BJ (cell line): ENCODE measurements around the gene CACNB1. TPM values are rescaled to one million over a fixed set of nuclear protein-coding genes. Genes with fewer than 3 reads are reported as not detected.
A peak's percentile ranks its signal among the peaks of the same experiment; 100 is the strongest.

Experiments used
- CTCF ChIA-PET: fragments of 350-600 bp; formaldehyde crosslinking; extraction: SDS; loops from one replicate; lab custom pipeline; 2021; ENCODE audit warnings: antibody characterized with exemption, inconsistent platforms; lab: Yijun Ruan, JAX
- POLR2A ChIA-PET: fragments of 300-600 bp; sonication (Branson Sonifier 250); formaldehyde crosslinking; extraction: SDS; loops from one replicate; lab custom pipeline; 2021; ENCODE audit warnings: antibody characterized with exemption; lab: Charles Lee
- DNase-seq: peaks from one replicate; pipeline ENCODE4 v3.0.0-alpha.2; 2011; ENCODE audit warnings: low read depth
- H3K27me3 ChIP-seq: 2 replicates; pipeline ENCODE4 v1.6.0; 2011; ENCODE audit warnings: low read length; ENCODE audit not compliant: control insufficient read depth, insufficient read depth
- H3K36me3 ChIP-seq: 2 replicates; pipeline ENCODE4 v1.5.1; 2011; ENCODE audit warnings: low read length; ENCODE audit not compliant: control insufficient read depth, insufficient read depth
- H3K4me3 ChIP-seq: 2 replicates; pipeline ENCODE4 v1.5.1; 2011; ENCODE audit warnings: low read depth, mild to moderate bottlenecking, control low read depth, low read length
- polyA plus RNA-seq: library from polyadenylated mRNA; depleted of rRNA; stranded (reverse); fragments of >200 nt; gene quantifications from 2 replicates; pipeline ENCODE4 v1.2.3, GENCODE V29; 2011
- TF ChIP-seq, protein P1 (sequence below): IDR thresholded peaks from 2 replicates; pipeline ENCODE4 v1.5.1; 2011; ENCODE audit warnings: low read depth, mild to moderate bottlenecking, control low read depth, inconsistent platforms, low read length, moderate library complexity; ENCODE audit not compliant: insufficient read depth

The CACNB1 gene
- polyA plus RNA-seq, 1 experiment: 8.5 TPM

DNA sequence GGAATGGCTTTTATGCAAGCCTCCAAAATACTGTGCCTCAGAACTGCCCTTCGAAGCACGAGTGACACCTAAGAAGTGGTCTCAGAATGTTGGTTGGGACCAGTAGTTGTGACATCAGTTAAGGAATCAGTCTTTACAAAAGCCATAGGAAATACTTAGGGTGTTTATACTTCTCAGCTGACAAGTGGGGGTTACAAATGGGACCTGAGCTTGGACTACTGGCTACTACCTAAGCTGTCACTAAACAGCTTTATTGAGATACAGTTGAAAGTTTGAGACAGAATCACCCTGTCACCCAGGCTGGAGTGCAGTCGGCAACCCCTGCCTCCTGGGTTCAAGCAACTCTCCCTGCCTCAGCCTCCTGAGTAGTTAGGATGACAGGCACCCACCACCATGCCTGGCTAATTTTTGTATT, 7.7 kb upstream of the CACNB1 start:
- Histone ChIP-seq H3K4me3 (no peak overlapping the region), H3K27me3 (no peaks in the 10 kb centered on the region), H3K36me3 (peaks cover 25% of the 10 kb centered on the region)
- DNase-seq: no peak
- CTCF ChIA-PET: interaction anchor here (1.2 to 21.2 kb wide), 3 partner anchors 13 to 34 kb away, joined by 3 to 438 read pairs (median 4); no protein-coding TSS in a partner anchor
- TF ChIP-seq, protein P1, sequence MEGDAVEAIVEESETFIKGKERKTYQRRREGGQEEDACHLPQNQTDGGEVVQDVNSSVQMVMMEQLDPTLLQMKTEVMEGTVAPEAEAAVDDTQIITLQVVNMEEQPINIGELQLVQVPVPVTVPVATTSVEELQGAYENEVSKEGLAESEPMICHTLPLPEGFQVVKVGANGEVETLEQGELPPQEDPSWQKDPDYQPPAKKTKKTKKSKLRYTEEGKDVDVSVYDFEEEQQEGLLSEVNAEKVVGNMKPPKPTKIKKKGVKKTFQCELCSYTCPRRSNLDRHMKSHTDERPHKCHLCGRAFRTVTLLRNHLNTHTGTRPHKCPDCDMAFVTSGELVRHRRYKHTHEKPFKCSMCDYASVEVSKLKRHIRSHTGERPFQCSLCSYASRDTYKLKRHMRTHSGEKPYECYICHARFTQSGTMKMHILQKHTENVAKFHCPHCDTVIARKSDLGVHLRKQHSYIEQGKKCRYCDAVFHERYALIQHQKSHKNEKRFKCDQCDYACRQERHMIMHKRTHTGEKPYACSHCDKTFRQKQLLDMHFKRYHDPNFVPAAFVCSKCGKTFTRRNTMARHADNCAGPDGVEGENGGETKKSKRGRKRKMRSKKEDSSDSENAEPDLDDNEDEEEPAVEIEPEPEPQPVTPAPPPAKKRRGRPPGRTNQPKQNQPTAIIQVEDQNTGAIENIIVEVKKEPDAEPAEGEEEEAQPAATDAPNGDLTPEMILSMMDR: no peak
- POLR2A ChIA-PET: no interaction called here

DNA sequence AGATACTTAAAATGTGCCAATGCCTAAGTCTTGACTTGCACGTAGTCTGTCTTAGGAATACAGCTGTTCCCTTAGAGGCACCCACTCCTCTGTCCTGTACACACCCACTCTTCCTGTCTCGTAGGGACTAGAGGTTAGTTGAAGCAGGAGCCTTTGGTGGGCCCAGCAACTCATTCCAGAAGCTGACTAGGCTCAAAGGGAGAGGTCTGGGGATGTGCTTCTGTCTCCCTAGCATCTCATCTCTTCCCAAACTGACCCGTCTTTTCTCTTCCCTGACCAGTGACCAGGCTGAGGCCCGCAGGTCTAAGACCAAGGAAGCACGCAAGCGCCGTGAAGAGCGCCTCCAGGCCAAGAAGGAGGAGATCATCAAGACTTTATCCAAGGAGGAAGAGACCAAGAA, 6.8 kb upstream of the CACNB1 start:
- Histone ChIP-seq H3K4me3 (no peak overlapping the region), H3K36me3 (peaks cover 25% of the 10 kb centered on the region), H3K27me3 (no peaks in the 10 kb centered on the region)
- TF ChIP-seq, protein P1: no peak
- CTCF ChIA-PET: interaction anchor here (21.2 kb wide), 1 partner anchor 35 kb away, joined by 438 read pairs; no protein-coding TSS in a partner anchor
- POLR2A ChIA-PET: interaction anchor here (0.5 to 0.6 kb wide), 2 partner anchors 9 to 66 kb away, joined by 3 to 23 read pairs; no protein-coding TSS in a partner anchor
- DNase-seq: no peak

DNA sequence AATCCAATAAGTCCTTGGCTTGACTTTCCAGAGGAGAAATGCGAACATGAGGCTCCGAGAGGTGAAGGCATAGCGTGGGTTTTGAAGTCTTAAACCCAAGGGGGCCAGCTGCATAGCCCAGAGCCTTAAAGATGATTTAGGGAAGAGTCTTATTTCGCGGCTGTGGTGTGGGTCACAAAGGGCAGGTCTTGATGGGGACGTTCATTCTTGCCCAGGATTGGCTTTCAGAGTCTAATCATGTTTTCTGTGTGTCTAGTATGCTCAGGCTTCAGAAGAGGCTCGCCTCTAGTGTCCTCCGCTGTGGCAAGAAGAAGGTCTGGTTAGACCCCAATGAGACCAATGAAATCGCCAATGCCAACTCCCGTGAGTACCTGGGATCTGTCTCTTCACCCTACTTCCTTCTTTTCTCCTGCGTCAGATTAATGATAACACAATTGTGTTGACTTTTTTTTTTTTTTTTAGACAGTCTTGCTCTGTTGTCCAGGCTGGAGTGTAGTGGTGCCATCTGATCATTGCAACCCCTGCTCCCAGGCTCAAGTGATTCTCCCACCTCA, 3.6 kb upstream of the CACNB1 start:
- CTCF ChIA-PET: interaction anchor here (0.7 to 2.6 kb wide), 2 partner anchors 31 to 57 kb away, joined by 3 to 10 read pairs; no protein-coding TSS in a partner anchor
- peaks cover 25% of the 10 kb centered on the region for H3K36me3 ChIP-seq
- POLR2A ChIA-PET: no interaction called here
- TF ChIP-seq, protein P1: no peak
- no peak for DNase-seq
- H3K27me3 ChIP-seq: no peaks in the 10 kb centered on the region
- H3K4me3 ChIP-seq: peak overlapping the region; percentile 64

DNA sequence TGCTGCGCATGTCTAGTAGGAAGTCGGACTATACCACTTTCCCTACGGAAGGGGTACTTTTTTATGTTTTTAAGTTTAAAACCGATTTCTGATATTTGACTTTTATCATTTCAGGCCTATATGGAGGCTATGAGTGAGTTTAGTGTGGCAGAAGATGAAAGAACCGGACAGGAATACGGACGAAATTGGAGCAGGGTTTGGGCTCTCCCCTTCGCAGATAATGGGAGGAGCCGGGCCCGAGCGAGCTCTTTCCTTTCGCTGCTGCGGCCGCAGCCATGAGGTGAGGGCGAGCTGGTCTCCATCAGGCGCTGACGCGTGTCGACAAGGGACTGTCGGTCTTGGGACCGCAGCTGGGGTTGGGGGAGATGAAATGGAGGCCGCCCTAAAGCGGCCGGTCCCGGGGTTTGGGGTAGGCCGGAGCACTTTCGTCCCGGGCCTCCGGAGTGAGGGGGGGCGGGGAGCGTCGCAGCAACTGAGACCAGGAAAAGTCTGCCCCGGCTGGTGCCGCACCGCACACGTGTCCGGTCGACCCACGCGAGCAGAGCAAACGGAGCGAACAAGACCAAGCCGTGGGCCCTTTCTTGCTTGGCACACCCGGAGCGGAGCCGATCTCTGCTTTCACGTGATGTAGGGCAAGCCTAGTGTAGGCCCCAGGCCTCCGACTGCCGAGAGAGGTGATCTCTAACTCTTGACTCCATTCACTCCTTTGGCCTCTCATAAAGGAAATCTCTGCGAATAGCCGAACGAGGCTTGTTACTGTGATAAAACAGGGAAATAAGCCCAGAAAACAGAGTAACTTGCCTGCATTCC, 2.8 kb upstream of the CACNB1 start, which contains the start of gene RPL19:
RPL19 (plus strand) TSS at position 214 of the 810 bp plus-strand sequence; CDS start at position 276, 62 bp downstream.
- POLR2A ChIA-PET: interaction anchor here (0.6 to 0.9 kb wide), 6 partner anchors 9 to 750 kb away, joined by 3 to 15 read pairs (median 5); no protein-coding TSS in a partner anchor

More for the DNA sequence above, 2.8 kb upstream of the CACNB1 start, which contains the start of gene RPL19:
- H3K27me3 ChIP-seq: no peaks in the 10 kb centered on the region
- peaks cover 25% of the 10 kb centered on the region for H3K36me3 ChIP-seq
- peak within 1 kb of the TSS; percentile 64 for H3K4me3 ChIP-seq
- no peak for DNase-seq
- TF ChIP-seq, protein P1: no peak
- CTCF ChIA-PET: interaction anchor here (1.5 to 2.8 kb wide), 4 partner anchors 26 to 44 kb away, joined by 5 to 11 read pairs (median 8); partner anchors contain the start of gene ARL5C
